SKM-1 treated with dmso at 0.1 percent for 144 hours (cell line): Measurements from ENCODE around the gene HNRNPR.
"Not testable (repeated sequence)": the region's sequence is repeated elsewhere in the genome, so short reads cannot be mapped to it uniquely, and the experiment has no call there.

ENCODE experiments used
- DNase-seq: peaks from one replicate; lab custom pipeline; 2025; ENCODE audit not compliant: unreplicated experiment; lab: John Stamatoyannopoulos, UW

Gene HNRNPR

GRCh38 chr1:23344111-23344986 lies at the start of gene HNRNPR:
Gene HNRNPR, minus strand, starts transcription at chr1:23344284. Its CDS starts 3,276 bp downstream, at chr1:23341008.
- peak; percentile 98 for DNase-seq

GRCh38 chr1:23393706-23394105 lies 49.6 kb upstream of the HNRNPR start:
- no peak for DNase-seq

DNA sequence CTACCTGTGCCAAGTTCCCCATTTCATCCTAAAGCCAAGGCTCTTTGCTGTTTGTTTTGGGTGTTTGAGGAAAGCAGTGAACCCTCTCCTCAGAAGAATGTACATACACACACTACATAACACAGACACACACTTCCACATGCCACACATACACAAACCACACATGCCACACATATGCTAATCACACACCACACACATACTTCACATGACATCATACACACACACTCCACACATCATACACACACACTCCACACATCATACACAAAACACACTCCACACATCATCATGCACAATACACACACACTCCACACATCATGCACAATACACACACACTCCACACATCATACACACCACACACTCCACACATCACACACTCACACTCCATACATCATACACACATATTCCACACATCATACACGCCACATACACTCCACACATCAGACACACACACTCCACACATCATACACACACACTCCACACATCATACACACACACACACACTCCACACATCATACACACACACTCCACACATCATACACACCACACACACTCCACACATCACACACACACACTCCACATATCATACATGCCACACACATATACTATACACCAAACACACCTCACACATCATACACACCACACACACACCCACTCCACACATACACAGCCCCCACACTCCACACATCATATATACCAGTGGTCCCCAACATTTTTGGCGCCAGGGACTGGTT lies 48.2 kb upstream of the HNRNPR start:
- DNase-seq: no peak

GRCh38 chr1:23389837-23390321 lies 45.8 kb upstream of the HNRNPR start:
- DNase-seq: peak; percentile 26

DNA sequence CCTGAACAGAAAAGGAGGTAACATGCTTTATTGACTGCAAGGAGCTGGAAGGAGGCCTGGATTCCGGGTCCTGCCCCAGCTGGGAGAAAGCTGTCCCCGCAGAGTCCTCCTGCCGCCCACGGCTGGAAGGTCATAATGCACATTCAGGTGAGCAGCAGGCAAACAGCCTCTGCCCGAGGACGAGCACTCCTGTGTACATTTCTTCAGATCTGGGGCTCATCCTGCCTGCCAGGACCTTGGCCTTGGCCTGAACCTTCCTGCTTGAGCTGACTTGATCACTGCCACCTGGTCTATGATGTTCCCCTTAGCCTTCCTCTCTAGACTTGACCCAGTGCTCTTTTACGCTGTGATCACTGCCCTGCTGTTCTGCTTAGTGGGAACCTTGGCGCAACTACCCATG lies 43.4 kb upstream of the HNRNPR start:
- DNase-seq: no peak

GRCh38 chr1:23385119-23385621 lies 41.1 kb upstream of the HNRNPR start:
- no peak for DNase-seq

GRCh38 chr1:23384312-23385058 lies 40.4 kb upstream of the HNRNPR start:
- DNase-seq: peak; percentile 18

DNA sequence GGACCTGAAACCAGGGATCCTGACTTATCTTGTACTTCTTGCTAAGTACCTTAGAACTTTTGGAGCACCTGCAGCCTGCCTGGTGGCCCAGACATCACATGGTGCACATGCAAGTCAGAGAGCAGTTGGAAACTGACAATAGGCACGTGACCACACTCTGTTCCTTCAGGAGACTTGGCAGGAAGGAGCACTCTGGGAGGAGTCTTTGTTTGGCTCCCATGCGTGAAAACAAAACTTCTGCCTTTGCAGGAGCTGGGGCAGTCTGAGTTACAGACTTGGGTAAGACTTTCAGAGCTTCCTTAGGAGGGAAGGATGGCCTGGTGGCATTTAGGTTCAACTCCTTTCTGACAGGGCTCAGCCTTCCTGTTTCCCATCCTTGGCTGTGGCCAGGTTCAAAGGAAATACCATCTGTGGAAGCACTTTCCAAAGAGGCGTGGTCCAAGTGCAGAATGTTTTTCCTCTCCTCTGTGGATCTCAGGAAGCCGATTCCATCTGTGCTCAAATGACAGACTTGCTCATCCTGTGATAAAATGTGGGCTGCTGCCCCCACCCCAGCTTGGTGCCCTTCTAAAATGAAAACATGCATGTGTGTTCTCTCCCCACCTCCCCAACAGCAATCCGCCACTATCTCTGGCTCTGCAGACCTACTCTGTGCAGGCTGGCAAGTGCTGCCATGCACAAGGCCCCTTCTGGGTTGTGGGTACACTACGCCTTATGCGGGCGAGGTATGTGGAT lies 39.7 kb upstream of the HNRNPR start:
- DNase-seq: no peak

- DNase-seq: no peak
Measured at GRCh38 chr1:23381233-23381885, 37.3 kb upstream of the HNRNPR start.

GRCh38 chr1:23380719-23381118 lies 36.6 kb upstream of the HNRNPR start:
- no peak for DNase-seq

DNA sequence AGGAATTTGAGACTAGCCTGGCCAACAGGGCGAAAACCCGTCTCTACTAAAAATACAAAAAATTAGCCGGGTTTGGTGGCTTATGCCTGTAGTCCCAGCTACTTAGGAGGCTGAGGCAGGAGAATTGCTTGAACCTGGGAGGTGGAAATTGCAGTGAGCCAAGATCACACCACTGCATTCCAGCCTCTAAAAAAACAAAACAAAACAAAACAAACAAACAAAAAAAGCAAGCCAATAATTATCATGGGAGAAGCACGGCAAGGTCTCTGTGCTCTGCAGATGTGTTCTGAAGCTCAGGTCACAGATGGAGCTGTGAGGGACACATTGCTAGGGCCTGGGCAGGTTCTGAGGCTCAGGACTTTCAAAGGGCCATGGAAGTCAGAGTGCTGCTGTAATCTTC lies 36.2 kb upstream of the HNRNPR start:
- not testable (repeated sequence) for DNase-seq

GRCh38 chr1:23376890-23377811 lies 33.1 kb upstream of the HNRNPR start:
- no peak for DNase-seq

DNA sequence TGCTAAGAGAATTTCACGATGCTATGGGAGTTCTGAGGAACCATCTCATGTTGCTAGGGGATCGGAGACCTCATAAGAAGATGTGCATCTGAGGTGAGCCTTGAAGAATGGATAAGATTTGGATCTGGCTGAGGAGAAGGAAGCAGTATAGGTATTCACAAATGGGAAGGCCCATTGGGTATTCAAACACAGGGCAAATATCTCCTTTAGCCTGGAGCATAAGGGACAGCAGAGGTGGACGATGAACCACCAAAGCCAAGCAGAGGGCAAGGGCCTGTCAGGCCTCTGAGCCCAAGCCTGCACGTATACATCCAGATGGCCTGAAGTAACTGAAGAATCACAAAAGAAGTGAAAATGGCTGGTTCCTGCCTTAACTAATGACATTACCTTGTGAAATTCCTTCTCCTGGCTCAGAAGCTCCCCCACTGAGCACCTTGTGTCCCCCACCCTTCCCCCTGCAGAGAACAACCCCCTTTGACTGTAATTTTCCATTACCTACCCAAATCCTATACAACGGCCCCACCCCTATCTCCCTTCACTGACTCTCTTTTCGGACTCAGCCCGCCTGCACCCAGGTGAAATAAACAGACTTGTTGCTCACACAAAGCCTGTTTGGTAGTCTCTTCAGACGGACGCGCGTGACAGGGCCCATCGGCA lies 30.1 kb upstream of the HNRNPR start:
- not testable (repeated sequence) for DNase-seq

GRCh38 chr1:23371987-23372880 lies 28.1 kb upstream of the HNRNPR start:
- no peak for DNase-seq

DNA sequence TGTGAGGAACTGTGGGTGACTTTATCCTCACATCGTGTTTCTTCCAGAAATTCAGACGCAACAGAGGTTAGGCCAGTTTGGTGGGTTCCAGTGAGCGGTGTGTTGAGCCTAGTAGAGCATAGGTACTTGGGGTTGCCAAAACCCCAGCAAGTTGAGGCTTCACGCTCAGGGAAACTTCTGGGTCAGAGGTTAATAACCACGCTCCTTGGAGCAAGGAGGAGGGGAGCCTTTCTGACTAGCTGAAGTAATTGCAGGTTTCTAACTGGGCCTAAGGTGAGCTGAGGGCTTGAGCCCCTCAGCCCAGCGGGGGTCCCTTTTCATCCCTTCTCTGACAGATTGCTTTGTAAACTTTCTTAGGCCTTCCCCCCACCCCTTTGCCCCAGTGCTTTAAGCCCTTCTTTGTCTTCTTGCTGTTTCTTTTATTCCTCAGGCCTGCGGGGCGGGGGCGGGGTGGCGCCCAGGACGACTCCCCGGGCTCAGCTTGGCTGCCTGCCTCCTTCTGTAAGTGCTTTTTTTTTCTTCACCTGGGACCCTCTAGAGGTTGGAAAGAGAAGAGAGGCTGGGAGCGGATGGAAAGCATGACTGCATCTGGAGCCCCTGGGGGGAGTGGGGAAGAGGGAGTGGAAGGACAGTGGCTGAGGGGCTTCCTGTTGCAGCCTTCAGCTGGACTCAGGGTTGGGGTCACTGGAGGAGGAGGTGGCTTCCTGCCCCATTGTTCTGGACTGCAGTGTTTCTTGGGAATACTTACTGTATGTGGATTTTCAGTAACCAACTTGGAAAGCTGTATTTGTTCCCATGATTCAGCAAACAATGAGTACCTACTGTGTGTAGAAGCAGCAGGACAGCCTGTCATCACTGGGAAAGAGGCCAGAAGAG lies 26.9 kb upstream of the HNRNPR start:
- no peak for DNase-seq

GRCh38 chr1:23370330-23370708 lies 26.2 kb upstream of the HNRNPR start:
- no peak for DNase-seq
